GM18870 (cell line): Measurements from ENCODE around the gene ACKR4.
"Not testable (repeated sequence)": the region's sequence is repeated elsewhere in the genome, so short reads cannot be mapped to it uniquely, and the experiment has no call there.

Experiments used
- ATAC-seq: cut with Tn5 transposase; IDR thresholded peaks from one replicate; pipeline ENCODE4 v1.9.1; 2021; ENCODE audit warnings: moderate library complexity; ENCODE audit not compliant: unreplicated experiment

Gene ACKR4

DNA sequence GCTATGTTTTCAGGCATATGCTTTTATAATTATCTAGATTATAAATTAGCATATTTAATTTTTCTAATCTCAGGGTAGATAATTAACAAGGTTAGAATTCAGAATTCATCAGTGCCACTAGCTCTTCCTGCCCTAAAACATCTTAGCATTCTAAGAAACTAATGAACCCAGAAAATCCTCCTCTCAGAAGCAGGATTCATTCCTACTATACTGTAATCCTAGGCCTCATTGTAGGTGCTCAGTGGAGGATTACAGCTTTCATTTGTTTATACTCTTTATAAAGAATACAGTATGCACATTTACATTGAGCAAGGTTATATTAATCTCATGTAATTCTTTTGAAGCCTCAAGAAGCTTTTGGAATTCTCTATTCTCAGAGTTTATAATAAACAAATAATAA, 41.6 kb downstream of the ACKR4 start:
- ATAC-seq, result no peak

DNA sequence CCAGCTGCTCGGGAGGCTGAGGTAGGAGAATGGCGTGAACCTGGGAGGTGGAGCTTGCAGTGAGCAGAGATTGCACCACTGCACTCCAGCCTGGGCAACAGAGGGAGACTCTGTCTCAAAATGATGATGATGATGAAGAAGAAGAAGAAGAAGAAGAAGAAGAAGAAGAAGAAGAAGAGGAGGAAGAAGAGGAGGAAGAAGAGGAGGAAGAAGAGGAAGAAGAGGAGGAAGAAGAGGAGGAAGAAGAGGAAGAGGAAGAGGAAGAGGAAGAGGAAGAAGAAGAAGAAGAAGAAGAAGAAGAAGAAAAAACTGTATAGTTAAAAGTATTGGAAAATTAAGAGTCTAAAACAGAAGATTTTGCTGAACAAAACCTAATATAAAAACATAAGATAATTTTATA, 44.4 kb downstream of the ACKR4 start:
- not testable (repeated sequence) for ATAC-seq

DNA sequence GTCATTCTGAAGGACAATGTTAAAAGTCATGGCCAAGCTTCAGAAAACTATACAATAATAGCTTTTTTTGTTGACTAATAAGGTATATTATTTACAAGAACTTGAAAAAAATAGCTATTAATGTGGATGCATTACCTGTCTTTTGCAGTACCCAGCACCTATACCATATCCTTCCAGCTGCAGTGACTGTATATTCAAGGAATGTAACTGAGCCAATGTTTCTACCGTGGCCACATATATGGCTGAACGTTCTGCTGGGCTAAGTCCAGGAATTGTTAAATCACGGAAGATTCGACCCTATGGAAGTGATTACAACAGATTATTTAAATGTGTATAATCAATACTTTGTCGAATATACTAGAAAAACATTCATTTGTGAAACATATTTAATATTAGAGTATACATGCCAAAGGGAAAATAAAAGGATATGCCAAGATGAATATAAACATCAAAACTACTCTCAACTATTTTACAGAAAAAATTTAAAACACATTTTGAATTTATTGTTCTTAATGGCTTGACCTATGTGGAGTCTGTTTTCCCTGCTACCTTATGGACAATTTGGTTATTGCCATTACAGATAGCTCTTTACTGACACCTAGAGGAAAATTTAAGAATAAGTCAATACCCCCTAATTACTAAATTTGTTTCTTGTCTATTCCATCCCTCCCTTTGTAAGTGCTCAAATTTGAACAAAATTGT, 44.9 kb downstream of the ACKR4 start:
- ATAC-seq, result no peak

DNA sequence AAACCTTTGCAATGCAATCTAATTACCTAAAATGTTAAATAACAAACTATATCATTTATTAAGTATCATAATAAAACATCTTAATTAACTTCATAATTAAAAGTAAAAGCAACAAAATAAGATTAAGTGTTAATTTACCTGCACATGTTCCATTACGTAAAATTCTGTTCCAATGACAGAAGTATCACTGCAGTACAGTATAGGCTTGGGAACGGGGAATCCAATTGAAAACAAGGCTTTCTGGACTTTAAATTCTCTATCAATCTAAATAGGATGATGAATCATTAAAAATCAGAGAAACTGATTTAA, 45.4 kb downstream of the ACKR4 start:
- ATAC-seq, result no peak

DNA sequence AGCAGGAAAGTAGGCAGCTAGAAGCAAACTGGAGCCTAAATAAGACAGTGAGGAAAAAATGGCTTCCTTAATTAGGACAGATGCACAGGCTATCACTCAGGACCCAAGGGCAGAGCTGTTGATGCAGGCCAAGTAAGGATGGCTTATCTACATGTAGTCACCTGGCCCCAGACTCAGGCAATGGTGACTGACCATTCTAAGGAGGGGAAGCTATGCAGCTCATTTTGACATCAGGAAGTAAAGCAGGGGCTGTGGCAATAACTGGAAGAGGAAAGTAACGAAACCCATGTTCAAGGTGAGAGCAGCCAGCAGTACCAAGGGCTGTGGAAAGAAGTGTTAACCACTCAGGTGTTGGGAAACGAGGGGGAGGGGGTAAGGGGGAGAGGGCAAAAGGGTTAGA, 46.3 kb downstream of the ACKR4 start:
- no peak for ATAC-seq

DNA sequence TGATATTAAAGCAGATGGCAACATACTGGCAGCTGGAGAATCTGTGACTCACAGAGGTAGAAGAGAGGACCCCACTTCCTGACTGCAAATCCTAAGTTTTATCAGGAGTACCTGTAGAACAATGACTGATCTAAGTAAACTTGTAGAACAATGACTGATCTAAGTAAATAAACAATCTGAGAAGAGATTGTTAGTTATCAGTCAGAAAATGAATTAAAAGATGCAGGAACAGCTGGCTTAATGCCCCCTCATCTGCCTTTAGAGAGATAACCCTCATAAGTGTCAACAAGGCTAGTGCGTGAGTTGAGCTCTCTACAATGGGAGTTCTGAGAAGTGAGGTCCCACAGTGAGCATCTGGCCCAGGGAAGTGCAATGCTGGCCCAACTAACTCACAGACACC, 48.0 kb downstream of the ACKR4 start:
- ATAC-seq, result no peak

DNA sequence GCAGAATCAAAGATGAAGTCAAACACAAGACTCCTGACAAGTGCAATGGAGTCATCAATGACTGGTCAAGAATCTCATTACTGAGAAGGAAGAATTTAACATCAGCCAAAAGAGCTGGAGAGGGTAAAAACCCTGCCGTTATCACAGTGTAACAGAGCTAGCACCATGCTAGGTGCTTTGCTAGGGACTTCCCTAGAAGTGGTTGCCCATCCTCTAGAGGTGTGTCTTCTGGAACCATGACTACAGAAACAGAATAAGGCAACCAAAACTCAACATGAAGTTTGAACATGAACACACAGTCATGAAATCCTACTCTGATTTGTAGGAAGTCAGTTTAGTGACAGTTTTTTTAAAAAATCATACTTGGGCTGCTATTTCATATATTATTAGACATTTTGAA, 53.1 kb downstream of the ACKR4 start:
- ATAC-seq, result no peak
